VCaP (cell line): Measurements from ENCODE around the gene ALPP.

Experiments
- H3K27ac ChIP-seq: fragments of 450-650 bp; 2 replicates; pipeline ENCODE4 v1.5.1; 2017
- TF ChIP-seq, protein P1 (sequence below): fragments of 450-650 bp; conservative IDR thresholded peaks from 2 replicates; pipeline ENCODE4 v1.5.1; 2017; ENCODE audit warnings: mild to moderate bottlenecking, moderate library complexity

Gene ALPP

DNA sequence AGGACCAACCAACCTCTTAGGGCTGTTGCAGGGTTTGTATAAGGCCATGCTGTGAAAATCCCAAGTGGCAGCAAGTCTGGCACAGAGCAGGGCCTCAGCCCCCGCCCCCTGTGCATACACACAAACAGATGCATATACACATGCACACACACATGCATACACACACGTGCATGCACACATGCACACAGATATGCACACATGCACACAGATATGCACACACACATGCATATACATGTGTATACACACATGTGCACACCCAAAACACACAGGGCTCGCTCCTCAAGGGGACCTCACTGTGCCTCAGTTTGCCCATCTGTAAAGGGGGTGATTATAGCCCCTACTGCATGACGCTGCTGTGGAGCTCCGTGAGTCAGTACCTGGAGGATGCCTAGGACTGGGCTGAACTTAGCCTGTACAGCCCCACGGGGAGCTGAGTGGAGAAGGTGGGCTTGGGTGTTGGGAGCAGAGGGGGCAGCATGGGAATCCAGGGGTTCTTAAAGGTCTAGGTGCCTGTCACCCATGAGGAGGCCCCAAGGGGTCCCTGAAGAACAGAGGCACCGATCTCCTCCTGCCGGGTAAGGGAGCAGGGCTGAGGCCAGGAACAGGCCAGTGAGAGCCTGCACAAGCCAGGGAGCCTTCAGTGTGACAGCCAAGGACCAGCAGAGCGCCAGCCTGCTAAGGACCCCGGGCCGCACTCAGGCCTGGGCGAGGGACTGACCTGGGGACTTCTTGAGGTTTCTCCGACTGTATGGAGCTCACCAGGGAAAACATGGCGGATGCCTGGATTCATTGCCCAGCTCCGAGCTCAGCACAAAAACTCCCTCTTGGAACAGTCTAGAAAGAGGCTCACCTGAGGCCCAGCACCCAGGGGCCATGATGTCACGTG, 53.4 kb downstream of the ALPP start:
- no peak overlapping the region for H3K27ac ChIP-seq
- TF ChIP-seq, protein P1, sequence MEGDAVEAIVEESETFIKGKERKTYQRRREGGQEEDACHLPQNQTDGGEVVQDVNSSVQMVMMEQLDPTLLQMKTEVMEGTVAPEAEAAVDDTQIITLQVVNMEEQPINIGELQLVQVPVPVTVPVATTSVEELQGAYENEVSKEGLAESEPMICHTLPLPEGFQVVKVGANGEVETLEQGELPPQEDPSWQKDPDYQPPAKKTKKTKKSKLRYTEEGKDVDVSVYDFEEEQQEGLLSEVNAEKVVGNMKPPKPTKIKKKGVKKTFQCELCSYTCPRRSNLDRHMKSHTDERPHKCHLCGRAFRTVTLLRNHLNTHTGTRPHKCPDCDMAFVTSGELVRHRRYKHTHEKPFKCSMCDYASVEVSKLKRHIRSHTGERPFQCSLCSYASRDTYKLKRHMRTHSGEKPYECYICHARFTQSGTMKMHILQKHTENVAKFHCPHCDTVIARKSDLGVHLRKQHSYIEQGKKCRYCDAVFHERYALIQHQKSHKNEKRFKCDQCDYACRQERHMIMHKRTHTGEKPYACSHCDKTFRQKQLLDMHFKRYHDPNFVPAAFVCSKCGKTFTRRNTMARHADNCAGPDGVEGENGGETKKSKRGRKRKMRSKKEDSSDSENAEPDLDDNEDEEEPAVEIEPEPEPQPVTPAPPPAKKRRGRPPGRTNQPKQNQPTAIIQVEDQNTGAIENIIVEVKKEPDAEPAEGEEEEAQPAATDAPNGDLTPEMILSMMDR, result no peak
